Uterus (tissue), 2 donors: ENCODE data around the gene CCND1.

Source experiments
- CTCF ChIP-seq, 4 experiments: fragments of 200-600 bp in 2 of 4; fragments of 450-650 bp in 2 of 4; sonication (generic) in 2 of 4; IDR thresholded peaks; one replicate each; pipeline ENCODE4 v1.5.1; 2016 to 2019; ENCODE audit warnings: antibody characterized with exemption in 4 of 4, mild to moderate bottlenecking in 2 of 4, moderate library complexity in 1 of 4
- POLR2A ChIP-seq, 2 donors: fragments of 450-650 bp; IDR thresholded peaks; one replicate each; pipeline ENCODE4 v1.6.1; 2016; ENCODE audit warnings: antibody characterized with exemption in 2 of 2, mild to moderate bottlenecking in 1 of 2, moderate library complexity in 1 of 2

- TF ChIP-seq CTCF (IDR thresholded peaks at IDR 0.05) (no peak), POLR2A (IDR thresholded peaks at IDR 0.05) (no peak)
Observed at GRCh38 chr11:69700278-69701140, 59.6 kb downstream of the CCND1 start.
